Caco-2 (cell line): ENCODE measurements around the gene NTSR2. TPM values are rescaled to one million over a fixed set of nuclear protein-coding genes. Genes with fewer than 3 reads are reported as not detected.

Experiments used
- BruUV-seq: library from RNA; stranded (reverse); fragments of 400-500 nt; replicated peaks from 2 replicates; lab custom pipeline; 2021; lab: Mats Ljungman, UMichigan
- CTCF ChIA-PET: fragments of 300-600 bp; sonication (Branson Sonifier 250); formaldehyde crosslinking; loops from one replicate; lab custom pipeline; 2022; ENCODE audit warnings: antibody characterized with exemption; lab: Charles Lee
- POLR2A ChIA-PET: fragments of 300-600 bp; sonication (Branson Sonifier 250); formaldehyde crosslinking; loops from one replicate; lab custom pipeline; 2022; ENCODE audit warnings: antibody characterized with exemption; lab: Charles Lee
- DNase-seq, 2 experiments: peaks; one replicate each; pipeline versions ENCODE4 v3.0.0 to v3.0.0-alpha.2; 2020 to 2022
- H3K27me3 ChIP-seq: replicated peaks from 2 replicates; pipeline ENCODE4 v1.6.0; 2011; ENCODE audit warnings: low read length; ENCODE audit not compliant: control insufficient read depth, insufficient read depth
- H3K36me3 ChIP-seq: 2 replicates; pipeline ENCODE4 v1.5.1; 2011; ENCODE audit warnings: low read length; ENCODE audit not compliant: control insufficient read depth, insufficient read depth
- H3K4me1 ChIP-seq: fragments of 250-450 bp; sonication (Bioruptor Pico); 2 replicates; pipeline ENCODE4 v1.5.1; 2020; ENCODE audit warnings: mild to moderate bottlenecking
- H3K4me3 ChIP-seq: 2 replicates; pipeline ENCODE4 v1.5.1; 2011; ENCODE audit warnings: low read depth, mild to moderate bottlenecking, control low read depth, low read length
- H3K9me3 ChIP-seq: fragments of 250-450 bp; sonication (Bioruptor Pico); 2 replicates; pipeline ENCODE4 v1.5.1; 2020; ENCODE audit warnings: mild to moderate bottlenecking, moderate library complexity
- H3K27ac Mint-ChIP-seq: one replicate; pipeline ENCODE4 v1.8.0; 2022; ENCODE audit warnings: mixed read lengths; ENCODE audit not compliant: unreplicated experiment
- H3K27me3 Mint-ChIP-seq: one replicate; pipeline ENCODE4 v1.8.0; 2022; ENCODE audit warnings: mixed read lengths; ENCODE audit not compliant: insufficient read depth, unreplicated experiment
- H3K36me3 Mint-ChIP-seq: one replicate; pipeline ENCODE4 v1.8.0; 2022; ENCODE audit warnings: mild to moderate bottlenecking, mixed read lengths; ENCODE audit not compliant: insufficient read depth, unreplicated experiment
- H3K4me1 Mint-ChIP-seq: one replicate; pipeline ENCODE4 v1.8.0; 2022; ENCODE audit warnings: low read depth, mixed read lengths; ENCODE audit not compliant: unreplicated experiment
- H3K4me3 Mint-ChIP-seq: one replicate; pipeline ENCODE4 v1.8.0; 2022; ENCODE audit warnings: mild to moderate bottlenecking, moderate library complexity, mixed read lengths; ENCODE audit not compliant: unreplicated experiment
- H3K9me3 Mint-ChIP-seq: one replicate; pipeline ENCODE4 v1.8.0; 2022; ENCODE audit warnings: mixed read lengths; ENCODE audit not compliant: unreplicated experiment
- intact Hi-C: fragments of 100-400 bp; cut with micrococcal nuclease; formaldehyde crosslinking; loops from one replicate; pipeline ENCODE4 v1.10.0; 2022; ENCODE audit not compliant: unreplicated experiment
- total RNA-seq: library from RNA; stranded (reverse); gene quantifications from 2 replicates; pipeline ENCODE4 v1.2.3, GENCODE V29; 2022
- TF ChIP-seq, protein P1 (sequence below), 2 experiments: fragments of 200-600 bp in 1 of 2; IDR thresholded peaks; 1 replicate in 1 of 2; 2 replicates in 1 of 2; pipeline versions ENCODE4 v1.5.1 to v1.8.0; 2011 to 2022; ENCODE audit warnings: antibody characterized with exemption in 1 of 2, control low read depth in 1 of 2, inconsistent platforms in 1 of 2, low read depth in 1 of 2, low read length in 1 of 2, mild to moderate bottlenecking in 1 of 2, moderate library complexity in 1 of 2; ENCODE audit not compliant: insufficient read depth in 1 of 2, severe bottlenecking in 1 of 2, unreplicated experiment in 1 of 2

NTSR2 gene
- total RNA-seq, 1 experiment from 2014 or later = not detected

DNA sequence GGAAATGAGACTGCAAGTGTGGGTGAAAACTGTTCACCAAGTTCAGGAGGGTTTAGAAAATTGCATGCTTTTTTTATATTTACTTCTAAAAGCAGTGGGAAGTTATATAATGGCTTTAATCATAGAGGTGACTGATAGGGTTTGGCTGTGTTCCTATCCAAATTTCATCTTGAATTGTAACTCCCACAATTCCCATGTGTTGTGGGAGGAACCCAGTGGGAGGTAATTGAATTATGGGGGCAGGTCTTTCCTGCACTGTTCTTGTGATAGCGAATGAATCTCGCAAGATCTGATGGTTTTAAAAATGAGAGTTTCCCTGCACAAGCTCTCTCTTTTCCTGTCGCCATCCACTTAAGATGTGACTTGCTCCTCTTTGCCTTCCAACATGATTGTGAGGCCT lies 35.7 kb upstream of the NTSR2 start:
- no peak overlapping the region for H3K4me3 Mint-ChIP-seq

DNA sequence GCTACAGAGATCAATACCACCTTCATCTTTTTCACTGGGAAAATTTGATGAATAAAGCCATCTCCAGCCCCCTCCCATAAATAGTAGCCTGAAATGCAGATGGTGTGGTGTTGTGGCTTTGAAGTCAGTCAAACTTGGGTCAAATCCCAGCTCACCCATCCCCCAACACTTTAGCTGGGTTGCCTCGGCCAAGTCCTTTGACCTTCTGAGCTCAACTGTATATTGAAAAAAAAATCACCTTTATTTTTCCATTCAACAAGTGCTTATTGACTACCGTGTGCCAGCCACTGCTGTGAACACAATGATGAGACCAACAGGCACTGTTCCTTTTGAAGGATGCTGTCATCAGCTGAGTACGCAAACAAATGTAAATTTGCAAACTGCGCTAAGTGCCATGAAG lies 35.1 kb upstream of the NTSR2 start:
- Mint-ChIP-seq H3K27me3 (peaks cover 8% of the 10 kb centered on the region), H3K4me3 (no peak overlapping the region), H3K4me1 (no peaks in the 10 kb centered on the region), H3K27ac (no peak overlapping the region), H3K9me3 (no peaks in the 10 kb centered on the region), H3K36me3 (no peaks in the 10 kb centered on the region)
- DNase-seq = no peak
- ChIA-PET POLR2A (no interaction called here), CTCF (no interaction called here)
- TF ChIP-seq, protein P1, sequence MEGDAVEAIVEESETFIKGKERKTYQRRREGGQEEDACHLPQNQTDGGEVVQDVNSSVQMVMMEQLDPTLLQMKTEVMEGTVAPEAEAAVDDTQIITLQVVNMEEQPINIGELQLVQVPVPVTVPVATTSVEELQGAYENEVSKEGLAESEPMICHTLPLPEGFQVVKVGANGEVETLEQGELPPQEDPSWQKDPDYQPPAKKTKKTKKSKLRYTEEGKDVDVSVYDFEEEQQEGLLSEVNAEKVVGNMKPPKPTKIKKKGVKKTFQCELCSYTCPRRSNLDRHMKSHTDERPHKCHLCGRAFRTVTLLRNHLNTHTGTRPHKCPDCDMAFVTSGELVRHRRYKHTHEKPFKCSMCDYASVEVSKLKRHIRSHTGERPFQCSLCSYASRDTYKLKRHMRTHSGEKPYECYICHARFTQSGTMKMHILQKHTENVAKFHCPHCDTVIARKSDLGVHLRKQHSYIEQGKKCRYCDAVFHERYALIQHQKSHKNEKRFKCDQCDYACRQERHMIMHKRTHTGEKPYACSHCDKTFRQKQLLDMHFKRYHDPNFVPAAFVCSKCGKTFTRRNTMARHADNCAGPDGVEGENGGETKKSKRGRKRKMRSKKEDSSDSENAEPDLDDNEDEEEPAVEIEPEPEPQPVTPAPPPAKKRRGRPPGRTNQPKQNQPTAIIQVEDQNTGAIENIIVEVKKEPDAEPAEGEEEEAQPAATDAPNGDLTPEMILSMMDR (IDR thresholded peaks at IDR 0.05; ENCODE audit: insufficient read depth in 1 of 2, low read depth in 1 of 2, low read length in 1 of 2, severe bottlenecking in 1 of 2, unreplicated experiment in 1 of 2) = no peak
- Histone ChIP-seq H3K27me3 (no peaks in the 10 kb centered on the region), H3K4me3 (no peak overlapping the region), H3K9me3 (no peaks in the 10 kb centered on the region), H3K36me3 (no peaks in the 10 kb centered on the region), H3K4me1 (no peaks in the 10 kb centered on the region)
- no TSS peak for BruUV-seq
- intact Hi-C loops = no loop called here

More for the DNA sequence above, 35.7 kb upstream of the NTSR2 start:
- Histone ChIP-seq H3K36me3 (no peaks in the 10 kb centered on the region), H3K4me1 (no peaks in the 10 kb centered on the region), H3K4me3 (no peak overlapping the region), H3K27me3 (no peaks in the 10 kb centered on the region), H3K9me3 (no peaks in the 10 kb centered on the region)
- ChIA-PET CTCF (interaction anchor here (1.0 kb wide), 1 partner anchor 13 kb away, joined by 3 read pairs; no protein-coding TSS in a partner anchor), POLR2A (no interaction called here)
- H3K27me3 Mint-ChIP-seq = peaks cover 8% of the 10 kb centered on the region
- no peaks in the 10 kb centered on the region for H3K9me3 Mint-ChIP-seq
- H3K27ac Mint-ChIP-seq = no peak overlapping the region
- intact Hi-C loops = no loop called here
- no peaks in the 10 kb centered on the region for H3K36me3 Mint-ChIP-seq
- H3K4me1 Mint-ChIP-seq = no peaks in the 10 kb centered on the region
- no TSS peak for BruUV-seq
- TF ChIP-seq, protein P1 (IDR thresholded peaks at IDR 0.05; ENCODE audit: insufficient read depth in 1 of 2, low read depth in 1 of 2, low read length in 1 of 2, severe bottlenecking in 1 of 2, unreplicated experiment in 1 of 2) = no peak
- DNase-seq = no peak

GRCh38 chr2:11703700-11704099 lies 33.7 kb upstream of the NTSR2 start:
- H3K4me1 Mint-ChIP-seq = no peaks in the 10 kb centered on the region
- H3K36me3 Mint-ChIP-seq = no peaks in the 10 kb centered on the region
- ChIA-PET POLR2A (no interaction called here), CTCF (no interaction called here)
- H3K4me3 Mint-ChIP-seq = no peak overlapping the region
- no peak overlapping the region for H3K4me3 ChIP-seq
- H3K36me3 ChIP-seq = no peaks in the 10 kb centered on the region
- no peaks in the 10 kb centered on the region for H3K27me3 ChIP-seq
- H3K27ac Mint-ChIP-seq = no peak overlapping the region
- H3K27me3 Mint-ChIP-seq = peaks cover 8% of the 10 kb centered on the region
- H3K9me3 Mint-ChIP-seq = no peaks in the 10 kb centered on the region
- intact Hi-C loops = no loop called here
- H3K9me3 ChIP-seq = no peaks in the 10 kb centered on the region
- no peak for DNase-seq
- H3K4me1 ChIP-seq = no peaks in the 10 kb centered on the region
- no TSS peak for BruUV-seq
- TF ChIP-seq, protein P1 (IDR thresholded peaks at IDR 0.05; ENCODE audit: insufficient read depth in 1 of 2, low read depth in 1 of 2, low read length in 1 of 2, severe bottlenecking in 1 of 2, unreplicated experiment in 1 of 2) = no peak
